ENCODE results near the gene ANO8. TPM values are rescaled to one million over a fixed set of nuclear protein-coding genes. Genes with fewer than 3 reads are reported as not detected.
"Not testable (repeated sequence)": the region's sequence is repeated elsewhere in the genome, so short reads cannot be mapped to it uniquely, and the experiment has no call there.

The ANO8 gene
- polyA plus RNA-seq (ENCODE audit: insufficient read length in 3 of 3) = 10 to 100 TPM; 11.2 to 17.0 (median 16.4) TPM
- long read RNA-seq, donor 1, partial matches to known transcripts = 61 of 61 reads
- long read RNA-seq, donor 1, other reads (novel, unspliced or antisense) = 0 of 61 reads
- long read RNA-seq, donor 2 = 0 reads
- long read RNA-seq, donor 3 = 0 reads
- long read RNA-seq, donor 4 = 0 reads
- long read RNA-seq, donor 5 = 0 reads
- long read RNA-seq, donor 6 = 0 reads
- long read RNA-seq, donor 7 = 0 reads
- long read RNA-seq, donor 8 = 0 reads
- long read RNA-seq, donor 9, partial matches to known transcripts = 0 of 3 reads
- long read RNA-seq, donor 9, other reads (novel, unspliced or antisense) = 0 of 3 reads
- long read RNA-seq, donor 10 = 0 reads
- long read RNA-seq, donor 11 = 0 reads
- long read RNA-seq, donor 12, partial matches to known transcripts = 0 of 1 reads
- long read RNA-seq, donor 12, other reads (novel, unspliced or antisense) = 0 of 1 reads
- long read RNA-seq, donor 13 = 0 reads
- long read RNA-seq, donor 14 = 0 reads
- long read RNA-seq, donor 15 = 0 reads
- long read RNA-seq, donor 16 = 0 reads

DNA sequence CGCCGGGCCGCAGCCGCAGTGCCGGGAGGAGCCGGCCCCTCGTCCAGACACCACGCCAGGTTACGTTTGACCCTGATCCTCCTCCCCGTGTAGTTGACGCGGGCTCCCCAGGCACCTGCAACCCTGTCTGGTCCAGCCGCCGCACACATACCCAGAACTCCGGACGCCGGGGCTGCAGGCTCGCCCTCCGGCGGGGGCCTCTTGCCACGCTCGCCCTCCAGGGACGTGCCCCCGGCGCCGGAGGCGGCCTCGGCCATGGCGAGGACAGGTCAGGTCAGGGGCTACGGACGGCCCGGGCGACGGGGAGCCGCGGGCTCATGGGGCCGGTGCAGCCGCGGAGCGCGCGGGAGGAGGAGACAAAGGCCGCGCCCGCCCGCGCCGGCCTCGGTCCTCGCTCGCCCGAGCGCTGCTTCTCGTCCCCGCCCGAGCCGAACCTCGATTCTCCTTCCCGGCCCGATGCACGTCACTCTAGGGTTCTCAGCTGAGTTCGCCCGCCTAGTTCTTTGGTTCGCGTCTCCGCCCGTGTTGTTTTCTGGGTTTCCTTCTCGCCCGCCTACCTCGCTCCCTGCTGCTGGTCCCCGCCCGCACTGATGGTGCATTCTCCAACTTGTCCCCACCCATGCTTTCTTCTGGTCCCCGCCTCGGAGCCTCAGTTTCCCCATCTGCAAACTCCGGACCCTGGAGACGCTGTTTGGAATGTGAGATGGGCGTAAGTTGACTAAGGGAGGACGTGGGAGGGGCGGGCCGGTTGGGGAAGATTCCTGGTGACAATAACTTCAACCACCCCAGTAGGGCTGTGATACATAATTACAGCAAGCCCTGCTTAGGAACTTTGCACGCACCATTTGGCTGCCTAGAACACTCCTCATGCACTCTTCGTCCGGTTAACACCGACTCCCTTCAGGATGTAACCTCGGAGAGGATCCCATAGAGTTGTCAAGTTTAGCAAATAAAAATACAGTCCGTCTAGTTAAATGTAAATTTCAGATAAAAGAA is at the start of gene ANO8:
ANO8 (minus strand) TSS at position 442 of the 996 bp plus-strand sequence; CDS start at position 257, 185 bp downstream.
- DNase-seq = peak; percentile 98

GRCh38 chr19:17380426-17381138 is 45.9 kb upstream of the ANO8 start:
- no peak for DNase-seq

GRCh38 chr19:17379221-17379631 is 44.6 kb upstream of the ANO8 start:
- DNase-seq = peak; percentile 79

GRCh38 chr19:17378271-17378670 is 43.6 kb upstream of the ANO8 start:
- no peak for DNase-seq

DNA sequence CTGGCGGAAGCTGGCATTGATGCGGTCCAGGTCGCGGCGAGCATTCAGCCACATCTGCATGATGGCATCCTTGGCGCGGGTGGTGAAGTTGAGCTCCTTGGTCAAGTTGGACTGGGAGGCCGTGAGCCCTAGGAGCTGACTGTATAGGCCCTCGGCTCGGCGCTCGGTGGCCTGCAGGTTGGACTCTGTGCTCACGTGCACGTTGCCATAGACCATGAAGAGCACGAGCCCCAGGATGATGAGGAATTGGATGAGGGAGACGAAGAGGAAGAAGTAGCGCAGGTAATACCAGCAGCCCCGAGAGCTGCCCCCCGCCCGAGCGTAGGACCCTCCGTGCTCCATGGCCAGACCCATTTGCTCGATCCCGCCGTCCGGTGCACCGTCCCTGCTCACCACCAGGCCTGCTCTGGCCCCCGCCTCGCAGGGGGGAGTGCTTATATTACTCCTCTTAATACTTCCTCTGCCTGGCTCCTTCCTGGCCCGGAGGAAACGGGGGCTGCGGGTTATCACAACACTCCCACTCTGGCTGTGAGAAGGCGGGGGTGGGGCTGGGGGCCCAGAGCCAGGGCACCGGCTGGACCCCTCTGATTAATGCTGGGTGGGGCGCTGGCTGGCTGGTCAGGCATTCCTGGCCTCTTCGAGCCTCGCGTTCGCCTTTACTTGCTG is 42.4 kb upstream of the ANO8 start, which contains the start of gene PLVAP:
PLVAP (minus strand) TSS at position 408 of the 666 bp plus-strand sequence; CDS start at position 354, 54 bp downstream.
- no peak for DNase-seq

DNA sequence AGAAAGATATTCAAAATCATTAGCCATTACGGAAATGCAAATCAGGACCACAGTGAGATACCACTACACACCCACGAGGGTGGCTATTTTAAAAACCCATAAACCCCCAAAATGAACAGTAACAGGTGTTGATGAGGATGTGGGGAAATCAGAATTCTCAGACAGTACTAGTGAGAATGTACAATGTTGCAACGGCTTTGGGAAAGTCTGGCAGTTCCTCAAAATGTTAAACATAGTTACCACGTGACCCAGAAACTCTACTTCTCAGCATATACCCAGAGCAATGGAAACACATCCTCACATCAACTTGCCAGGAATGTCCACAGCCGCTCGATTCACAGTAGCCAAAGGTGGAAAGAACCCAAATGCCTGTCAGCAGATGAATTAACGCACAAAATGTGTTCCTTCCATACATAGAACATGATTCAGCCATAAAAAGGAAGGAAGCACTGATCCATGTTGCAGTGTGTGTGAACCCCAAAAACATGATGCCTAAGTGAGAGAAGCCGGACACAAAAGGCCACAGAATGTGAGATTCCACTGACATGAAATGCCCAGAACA is 35.5 kb upstream of the ANO8 start:
- DNase-seq = no peak

- no peak for DNase-seq
These were observed 30.7 kb upstream of the ANO8 start for GRCh38 chr19:17365361-17365760.

DNA sequence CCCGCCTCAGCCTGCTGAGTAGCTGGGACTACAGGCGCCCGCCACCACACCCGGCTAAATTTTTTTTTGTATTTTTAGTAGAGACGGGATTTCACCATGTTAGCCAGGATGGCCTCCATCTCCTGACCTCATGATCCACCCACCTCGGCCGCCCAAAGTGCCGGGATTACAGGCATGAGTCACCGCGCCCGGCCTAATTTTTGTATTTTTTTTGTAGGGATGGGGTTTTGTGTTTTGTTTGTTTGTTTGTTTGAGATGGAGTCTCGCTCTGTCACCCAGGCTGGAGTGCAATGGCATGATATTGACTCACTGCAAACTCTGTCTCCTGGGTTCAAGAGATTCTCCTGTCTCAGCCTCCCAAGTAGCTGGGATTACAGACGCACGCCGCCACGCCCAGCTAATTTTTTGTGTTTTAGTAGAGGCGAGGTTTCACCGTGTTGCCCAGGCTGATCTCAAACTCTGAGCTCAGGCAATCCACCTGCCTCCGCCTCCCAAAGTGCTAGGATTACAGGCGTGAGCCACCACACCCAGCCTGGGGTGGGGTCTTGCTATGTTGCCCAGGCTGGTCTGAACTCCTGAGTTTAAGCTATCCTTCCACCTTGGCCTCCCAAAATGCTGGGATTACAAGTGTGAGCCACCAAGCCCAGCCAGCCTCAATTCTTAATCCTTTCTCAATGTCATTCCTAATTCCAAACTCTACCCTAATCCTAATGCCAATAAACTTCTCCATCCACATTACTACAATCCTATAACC is 29.4 kb upstream of the ANO8 start:
- not testable (repeated sequence) for DNase-seq

- DNase-seq = no peak
These were observed 25.5 kb upstream of the ANO8 start for GRCh38 chr19:17359905-17360800.

- no peak for DNase-seq
These were observed 23.7 kb upstream of the ANO8 start for GRCh38 chr19:17358395-17358794.

- DNase-seq = no peak
These were observed 23.1 kb upstream of the ANO8 start for GRCh38 chr19:17357724-17358123.

GRCh38 chr19:17357078-17357666 is 22.5 kb upstream of the ANO8 start:
- no peak for DNase-seq

GRCh38 chr19:17353386-17353785 is 18.7 kb upstream of the ANO8 start:
- no peak for DNase-seq

GRCh38 chr19:17352608-17353280 is 18.1 kb upstream of the ANO8 start:
- no peak for DNase-seq

GRCh38 chr19:17351815-17352435 is 17.3 kb upstream of the ANO8 start:
- no peak for DNase-seq

- peak; percentile 71 for DNase-seq
These were observed 14.0 kb upstream of the ANO8 start for GRCh38 chr19:17348700-17349099.

GRCh38 chr19:17347877-17348276 is 13.2 kb upstream of the ANO8 start:
- DNase-seq = no peak
